GM12892 (cell line): ENCODE results near the gene CCL7.

Source experiments
- POLR2A ChIP-seq: IDR thresholded peaks from 2 replicates; pipeline ENCODE4 v1.6.1; 2011; ENCODE audit warnings: low read depth, low read length, control low read depth
- POLR2AphosphoS5 ChIP-seq: IDR thresholded peaks from 2 replicates; pipeline ENCODE4 v1.6.1; 2011; ENCODE audit warnings: low read depth, low read length, control low read depth
- TAF1 ChIP-seq: IDR thresholded peaks from 2 replicates; pipeline ENCODE4 v1.6.1; 2011; ENCODE audit warnings: low read depth, mild to moderate bottlenecking, control low read depth, low read length, borderline replicate concordance

GRCh38 chr17:34311291-34311690 lies 41.3 kb downstream of the CCL7 start:
- TF ChIP-seq POLR2A = no peak
- TF ChIP-seq POLR2AphosphoS5 = no peak
- no peak for TF ChIP-seq TAF1
